HTERT RPE-1 (cell line): Measurements from ENCODE around the gene SDK2.

Source experiments
- in situ Hi-C: fragments of 300-500 bp; cut with MboI; formaldehyde crosslinking; loops from 4 replicates; pipeline ENCODE4 v1.14.3; 2020; ENCODE audit warnings: low sequenced_read_pairs

Gene SDK2

GRCh38 chr17:73591296-73592078 lies 52.8 kb downstream of the SDK2 start:
- in situ Hi-C loops, result no loop called here

GRCh38 chr17:73589363-73589980 lies 54.8 kb downstream of the SDK2 start:
- in situ Hi-C loops, result no loop called here

- in situ Hi-C loops, result no loop called here
Measured at GRCh38 chr17:73588891-73589290, 55.4 kb downstream of the SDK2 start.

- in situ Hi-C loops, result no loop called here
Measured at GRCh38 chr17:73588301-73588846, 55.9 kb downstream of the SDK2 start.

GRCh38 chr17:73586921-73587602 lies 57.2 kb downstream of the SDK2 start:
- in situ Hi-C loops, result no loop called here

GRCh38 chr17:73586275-73586832 lies 57.9 kb downstream of the SDK2 start:
- in situ Hi-C loops, result no loop called here

GRCh38 chr17:73585583-73585982 lies 58.7 kb downstream of the SDK2 start:
- in situ Hi-C loops, result no loop called here

GRCh38 chr17:73584987-73585386 lies 59.3 kb downstream of the SDK2 start:
- in situ Hi-C loops, result no loop called here

- in situ Hi-C loops, result no loop called here
Measured at GRCh38 chr17:73584049-73584448, 60.2 kb downstream of the SDK2 start.

- in situ Hi-C loops, result no loop called here
Measured at GRCh38 chr17:73582821-73583220, 61.4 kb downstream of the SDK2 start.

- in situ Hi-C loops, result no loop called here
Measured at GRCh38 chr17:73582359-73582758, 61.9 kb downstream of the SDK2 start.

GRCh38 chr17:73581379-73581778 lies 62.9 kb downstream of the SDK2 start:
- in situ Hi-C loops, result no loop called here

- in situ Hi-C loops, result no loop called here
Measured at GRCh38 chr17:73580073-73580710, 64.1 kb downstream of the SDK2 start.

- in situ Hi-C loops, result no loop called here
Measured at GRCh38 chr17:73576556-73577098, 67.6 kb downstream of the SDK2 start.

GRCh38 chr17:73575470-73576221 lies 68.6 kb downstream of the SDK2 start:
- in situ Hi-C loops, result no loop called here

GRCh38 chr17:73571511-73572130 lies 72.6 kb downstream of the SDK2 start:
- in situ Hi-C loops, result no loop called here

- in situ Hi-C loops, result no loop called here
Measured at GRCh38 chr17:73569762-73570319, 74.4 kb downstream of the SDK2 start.

GRCh38 chr17:73568934-73569333 lies 75.3 kb downstream of the SDK2 start:
- in situ Hi-C loops, result no loop called here
